Measurements from ENCODE around the gene CMIP.

CMIP gene

GRCh38 chr16:81496742-81497141 lies 52.1 kb downstream of the CMIP start:
- H3K4me3 ChIP-seq (ENCODE audit: insufficient read depth, low read length, poor library complexity, severe bottlenecking), result no peak overlapping the region

GRCh38 chr16:81497690-81498089 lies 53.1 kb downstream of the CMIP start:
- TF ChIP-seq CTCF (IDR thresholded peaks at IDR 0.05; ENCODE audit: insufficient read depth, low read length, poor library complexity, severe bottlenecking) (no peak), EZH2phosphoT487 (conservative IDR thresholded peaks at IDR 0.05; ENCODE audit: low read length) (no peak)
- Histone ChIP-seq H3K9ac (ENCODE audit: low read length) (no peak overlapping the region), H3K27ac (ENCODE audit: low read depth, low read length) (no peak overlapping the region)

More at GRCh38 chr16:81496742-81497141, 52.1 kb downstream of the CMIP start:
- Histone ChIP-seq H3K9ac (ENCODE audit: low read length) (no peak overlapping the region), H2AFZ (ENCODE audit: low read depth, low read length, severe bottlenecking) (no peak overlapping the region), H3K36me3 (ENCODE audit: low read length) (no peaks in the 10 kb centered on the region), H4K20me1 (ENCODE audit: low read depth, low read length) (no peaks in the 10 kb centered on the region; the same call in 1 of the 2 replicates), H3K27me3 (ENCODE audit: low read length) (no peaks in the 10 kb centered on the region), H3K4me2 (ENCODE audit: low read depth, low read length, poor library complexity, severe bottlenecking) (no peak overlapping the region), H3F3A (ENCODE audit: insufficient read depth) (no peaks in the 10 kb centered on the region), H3K9me2 (replicated peaks; ENCODE audit: insufficient read depth, low read length) (no peaks in the 10 kb centered on the region), H3K27ac (ENCODE audit: low read depth, low read length) (no peak overlapping the region), H3K79me2 (ENCODE audit: insufficient read depth, low read length) (peaks cover 6% of the 10 kb centered on the region), H3K9me3 (ENCODE audit: insufficient read depth, low read length) (no peaks in the 10 kb centered on the region)
- TF ChIP-seq CTCF (IDR thresholded peaks at IDR 0.05; ENCODE audit: insufficient read depth, low read length, poor library complexity, severe bottlenecking), result no peak
- TF ChIP-seq EZH2phosphoT487 (conservative IDR thresholded peaks at IDR 0.05; ENCODE audit: low read length), result no peak

GRCh38 chr16:81498351-81498750 lies 53.7 kb downstream of the CMIP start:
- no peak overlapping the region for H2AFZ ChIP-seq (ENCODE audit: low read depth, low read length, severe bottlenecking)
- H3K9me2 ChIP-seq (replicated peaks; ENCODE audit: insufficient read depth, low read length), result no peaks in the 10 kb centered on the region
- H3K9me3 ChIP-seq (ENCODE audit: insufficient read depth, low read length), result no peaks in the 10 kb centered on the region
- H3K27ac ChIP-seq (ENCODE audit: low read depth, low read length), result no peak overlapping the region
- H3K27me3 ChIP-seq (ENCODE audit: low read length), result no peaks in the 10 kb centered on the region
- H4K20me1 ChIP-seq (ENCODE audit: low read depth, low read length), result peaks cover 3% of the 10 kb centered on the region; the same call in 1 of the 2 replicates
- no peaks in the 10 kb centered on the region for H3K36me3 ChIP-seq (ENCODE audit: low read length)
- no peak overlapping the region for H3K4me3 ChIP-seq (ENCODE audit: insufficient read depth, low read length, poor library complexity, severe bottlenecking)
- no peak overlapping the region for H3K4me2 ChIP-seq (ENCODE audit: low read depth, low read length, poor library complexity, severe bottlenecking)
- H3F3A ChIP-seq (ENCODE audit: insufficient read depth), result no peaks in the 10 kb centered on the region
- H3K79me2 ChIP-seq (ENCODE audit: insufficient read depth, low read length), result 0 out of 2 replicates have a peak, but pooled peaks cover 9% of the 10 kb centered on the region
- H3K9ac ChIP-seq (ENCODE audit: low read length), result no peak overlapping the region
- TF ChIP-seq CTCF (IDR thresholded peaks at IDR 0.05; ENCODE audit: insufficient read depth, low read length, poor library complexity, severe bottlenecking), result no peak
- TF ChIP-seq EZH2phosphoT487 (conservative IDR thresholded peaks at IDR 0.05; ENCODE audit: low read length), result no peak

More at GRCh38 chr16:81497690-81498089, 53.1 kb downstream of the CMIP start:
- H4K20me1 ChIP-seq (ENCODE audit: low read depth, low read length), result peaks cover 3% of the 10 kb centered on the region; the same call in 1 of the 2 replicates
- no peaks in the 10 kb centered on the region for H3K27me3 ChIP-seq (ENCODE audit: low read length)
- H3K79me2 ChIP-seq (ENCODE audit: insufficient read depth, low read length), result peaks cover 9% of the 10 kb centered on the region; the same call in 1 of the 2 replicates
- no peak overlapping the region for H3K4me3 ChIP-seq (ENCODE audit: insufficient read depth, low read length, poor library complexity, severe bottlenecking)
- H3K9me2 ChIP-seq (replicated peaks; ENCODE audit: insufficient read depth, low read length), result no peaks in the 10 kb centered on the region
- no peaks in the 10 kb centered on the region for H3F3A ChIP-seq (ENCODE audit: insufficient read depth)
- H3K36me3 ChIP-seq (ENCODE audit: low read length), result no peaks in the 10 kb centered on the region
- H3K9me3 ChIP-seq (ENCODE audit: insufficient read depth, low read length), result no peaks in the 10 kb centered on the region
- no peak overlapping the region for H2AFZ ChIP-seq (ENCODE audit: low read depth, low read length, severe bottlenecking)
- no peak overlapping the region for H3K4me2 ChIP-seq (ENCODE audit: low read depth, low read length, poor library complexity, severe bottlenecking)
